NK-92 treated with Interleukin-12 subunit alpha and Interleukin-12 subunit beta, amount 100 ng/mL, for 24 hours (cell line): ENCODE results near the gene SLC16A5.
"Not testable (repeated sequence)": the region's sequence is repeated elsewhere in the genome, so short reads cannot be mapped to it uniquely, and the experiment has no call there.

Source experiments
- DNase-seq: peaks from one replicate; lab custom pipeline; 2025; lab: John Stamatoyannopoulos, UW

The SLC16A5 gene

GRCh38 chr17:75133607-75134347, 46.0 kb downstream of the SLC16A5 start:
- DNase-seq: not testable (repeated sequence)

DNA sequence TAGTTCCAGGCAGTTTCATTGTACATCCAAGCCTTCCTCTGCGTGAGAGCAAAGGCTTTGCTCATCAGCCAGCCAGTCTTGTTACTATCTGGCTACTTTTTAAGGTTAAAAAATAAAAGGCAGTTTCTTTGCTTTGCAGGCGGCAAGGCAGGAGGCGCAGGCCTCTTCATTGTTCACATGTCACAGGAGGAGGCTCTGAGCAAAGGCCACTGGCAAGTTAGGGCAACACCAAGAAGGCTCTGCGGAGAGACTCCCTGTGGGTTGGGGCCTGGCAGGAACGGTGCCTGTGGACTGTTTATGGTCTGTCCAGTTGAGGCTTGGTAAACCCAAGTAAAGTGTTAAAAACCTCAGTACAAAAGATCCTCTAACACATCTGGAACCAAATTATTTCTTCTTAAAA, 47.7 kb downstream of the SLC16A5 start:
- DNase-seq: no peak

- DNase-seq: no peak
Observed at GRCh38 chr17:75135946-75136345, 48.2 kb downstream of the SLC16A5 start.

DNA sequence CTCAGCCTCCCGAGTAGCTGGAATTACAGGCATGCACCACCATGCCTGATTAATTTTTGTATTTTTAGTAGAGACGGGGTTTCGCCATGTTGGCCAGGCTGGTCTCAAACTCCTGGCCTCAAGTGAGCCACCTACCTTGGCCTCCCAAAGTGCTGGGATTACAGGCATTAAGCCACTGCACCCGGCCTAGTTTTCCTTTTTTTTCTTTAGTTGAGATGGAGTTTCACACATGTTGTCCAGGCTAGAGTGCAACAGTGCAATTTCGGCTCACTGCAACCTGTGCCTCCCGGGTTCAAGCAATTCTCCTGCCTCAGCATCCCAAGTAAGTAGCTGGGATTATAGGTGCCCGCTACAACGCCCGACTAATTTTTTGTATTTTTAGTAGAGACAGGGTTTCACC, 50.0 kb downstream of the SLC16A5 start:
- not testable (repeated sequence) for DNase-seq

GRCh38 chr17:75138519-75138918, 50.8 kb downstream of the SLC16A5 start:
- no peak for DNase-seq

GRCh38 chr17:75142236-75142971, 54.6 kb downstream of the SLC16A5 start:
- DNase-seq: no peak

DNA sequence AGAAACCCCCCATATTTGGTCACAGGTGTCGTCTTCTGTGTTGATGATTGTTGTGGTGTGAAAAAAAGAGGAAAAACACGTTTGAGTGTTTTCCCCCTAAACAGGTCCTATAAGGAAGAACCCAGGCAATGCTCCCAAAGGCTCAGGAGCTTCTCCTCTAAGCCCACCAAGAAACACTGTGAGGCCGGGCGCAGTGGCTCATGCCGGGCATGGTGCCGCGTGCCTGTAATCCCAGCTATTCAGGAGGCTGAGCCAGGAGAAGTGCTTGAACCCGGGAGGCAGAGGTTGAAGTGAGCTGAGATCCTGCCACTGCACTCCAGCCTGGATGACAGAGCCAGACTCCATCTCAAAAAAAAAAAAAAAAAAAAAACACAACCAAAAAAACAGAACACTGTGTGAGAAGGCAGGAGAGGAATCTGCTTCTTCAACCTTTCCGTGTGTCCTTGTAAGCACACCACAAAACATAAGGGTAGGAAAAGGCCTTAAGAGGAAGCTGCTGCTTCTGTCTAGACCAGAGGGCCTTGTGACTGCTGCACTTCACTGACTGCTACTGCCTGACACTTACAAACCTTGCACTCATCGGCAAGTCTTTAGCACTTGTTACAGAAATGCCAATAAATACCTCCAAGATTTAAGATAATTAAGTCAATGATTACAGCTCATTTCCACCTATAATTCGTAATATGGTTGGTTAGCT, 57.2 kb downstream of the SLC16A5 start:
- no peak for DNase-seq

- DNase-seq: no peak
Observed at GRCh38 chr17:75146592-75146991, 58.8 kb downstream of the SLC16A5 start.

DNA sequence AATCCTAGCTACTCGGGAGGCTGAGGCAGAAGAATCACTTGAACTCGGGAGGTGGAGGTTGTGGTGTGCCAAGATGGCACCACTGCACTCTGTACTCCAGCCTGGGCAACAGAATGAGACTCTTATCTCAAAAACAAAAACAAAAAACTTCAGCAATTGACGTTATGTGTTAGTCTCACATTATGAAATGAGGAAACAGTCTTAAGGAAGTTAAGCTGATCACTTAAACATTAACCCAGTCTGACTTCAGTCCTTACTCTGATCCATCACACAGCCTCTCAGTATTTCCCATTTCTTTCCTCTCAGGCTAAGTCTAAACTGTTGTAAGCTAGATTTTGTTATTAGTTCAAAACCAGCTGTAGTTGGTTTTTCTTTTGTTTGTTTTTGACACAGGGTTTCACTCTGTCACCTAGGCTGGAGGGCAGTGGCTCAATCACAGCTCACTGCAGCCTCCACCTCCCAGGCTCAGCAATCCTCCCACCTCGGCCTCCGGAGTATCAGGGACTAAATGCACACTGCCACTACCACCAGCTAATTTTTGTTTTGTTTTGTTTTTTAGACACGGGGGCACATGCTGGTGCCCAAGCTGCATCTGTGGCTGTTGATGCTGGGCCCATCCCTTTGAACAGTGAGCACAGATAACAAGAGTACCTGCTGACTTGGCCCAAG, 60.3 kb downstream of the SLC16A5 start:
- no peak for DNase-seq

DNA sequence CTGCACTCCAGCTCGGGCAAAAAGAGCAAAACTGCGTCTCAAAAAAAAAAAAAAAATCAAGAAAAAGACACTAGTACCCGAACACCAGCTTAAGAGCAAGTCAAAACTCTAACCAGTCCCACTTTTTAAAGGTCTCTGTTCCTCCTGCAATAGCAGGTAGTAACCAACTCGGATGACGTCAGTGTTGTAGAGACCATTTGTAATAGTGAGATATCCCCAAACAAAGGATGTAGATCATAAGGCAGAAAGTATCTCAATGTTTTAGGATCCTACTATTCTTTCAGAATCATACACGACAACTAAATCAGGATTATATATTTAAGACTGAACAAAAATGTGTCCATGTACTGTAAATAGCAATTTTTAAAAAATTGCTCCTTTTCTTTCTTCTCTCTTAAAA, 64.2 kb downstream of the SLC16A5 start:
- no peak for DNase-seq

- DNase-seq: no peak
Observed at GRCh38 chr17:75152523-75152921, 64.8 kb downstream of the SLC16A5 start.

GRCh38 chr17:75152922-75153779, 65.4 kb downstream of the SLC16A5 start:
- DNase-seq: no peak

DNA sequence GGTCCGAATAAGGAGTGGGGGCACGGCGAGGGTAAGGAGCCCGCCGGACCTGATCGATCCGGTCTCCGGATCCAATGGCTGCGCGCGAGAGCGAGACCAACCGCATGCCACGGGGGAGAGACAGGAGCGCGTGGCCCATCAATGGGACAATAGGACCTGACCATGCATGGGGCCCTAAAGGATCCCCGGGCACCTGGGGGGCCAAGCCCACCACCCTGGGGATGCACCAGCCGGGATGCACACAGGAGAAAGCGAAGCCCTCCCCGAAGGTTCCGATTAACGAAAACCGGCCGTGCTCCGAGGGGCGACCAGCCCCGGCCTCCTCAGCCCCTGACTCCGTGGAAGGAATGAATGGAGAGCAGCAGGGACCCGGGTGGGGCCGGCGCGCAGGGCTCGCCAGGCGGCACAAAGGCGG, 66.0 kb downstream of the SLC16A5 start:
- DNase-seq: peak; percentile 40

DNA sequence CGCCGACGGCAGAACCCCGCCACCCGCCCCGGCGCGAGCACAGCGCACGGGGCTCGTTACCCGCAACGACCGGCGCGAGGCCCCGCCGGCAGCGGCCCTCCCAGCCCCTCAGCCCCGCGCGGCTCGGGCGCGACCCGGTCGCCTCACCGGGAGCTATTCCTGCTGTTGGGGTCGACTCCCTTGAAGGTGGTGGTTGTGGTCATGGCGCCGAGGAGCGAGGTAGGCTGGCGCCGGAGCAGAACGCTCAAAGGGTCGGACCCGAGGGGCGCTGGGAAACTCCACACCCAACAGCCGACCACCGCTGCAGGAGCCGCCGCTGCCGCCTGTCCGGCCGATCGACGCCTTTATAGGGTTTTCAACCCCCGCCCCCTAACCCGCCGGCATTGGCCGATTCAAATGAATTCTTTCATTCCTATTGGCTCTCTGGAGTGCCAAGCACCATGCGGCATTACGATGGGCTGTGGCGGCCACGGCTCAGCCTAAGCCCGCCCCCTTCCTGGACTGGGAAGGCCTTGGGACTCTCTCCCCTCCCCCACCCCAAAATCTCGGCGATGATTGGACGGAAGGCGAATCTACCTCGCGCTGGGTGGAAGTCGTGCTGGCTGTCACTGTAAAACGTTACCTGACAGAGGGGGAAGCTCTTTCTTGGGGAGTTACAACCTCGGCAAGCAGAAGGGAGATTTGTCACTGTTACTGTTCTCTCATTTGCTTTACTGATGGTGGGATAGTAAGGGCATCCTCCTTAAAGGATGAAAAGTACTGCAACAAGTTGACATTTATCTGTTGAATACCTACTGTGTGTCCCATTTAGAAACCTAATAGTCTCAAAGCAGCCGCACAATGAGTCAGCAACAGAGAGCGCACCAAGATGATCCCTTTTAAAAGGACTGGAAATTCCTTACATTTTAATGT, 66.7 kb downstream of the SLC16A5 start, which contains the start of gene JPT1:
JPT1 (minus strand) TSS at position 318 of the 912 bp plus-strand sequence; CDS start at position 203, 115 bp downstream.
- DNase-seq: peak; percentile 96

DNA sequence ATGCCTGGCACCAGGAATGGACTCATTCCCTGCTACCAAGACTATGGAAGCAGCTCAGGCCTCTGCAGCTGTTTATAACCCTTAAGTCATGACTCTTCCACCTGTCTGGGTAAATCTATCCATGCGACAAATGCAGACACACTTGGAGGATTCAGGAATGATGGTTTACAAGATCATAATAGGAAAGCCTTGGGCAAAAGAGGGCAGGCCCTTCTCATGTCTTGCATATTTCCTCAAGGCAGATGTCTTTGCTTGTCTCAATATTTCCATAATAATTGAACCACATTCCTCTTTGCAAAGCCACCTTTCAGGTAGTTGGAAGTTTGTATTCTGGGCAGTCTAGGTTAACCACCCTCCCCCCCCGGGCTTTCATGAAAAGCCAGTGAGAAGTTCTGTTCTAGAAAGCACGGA, 67.4 kb downstream of the SLC16A5 start:
- no peak for DNase-seq
